ENCODE measurements around the gene NF2. TPM values are rescaled to one million over a fixed set of nuclear protein-coding genes. Genes with fewer than 3 reads are reported as not detected.
A peak's percentile ranks its signal among the peaks of the same experiment; 100 is the strongest.

NF2 gene
- total and polyA plus RNA-seq, 2 experiments from 2014 or later = 62.9 to 111 TPM

DNA sequence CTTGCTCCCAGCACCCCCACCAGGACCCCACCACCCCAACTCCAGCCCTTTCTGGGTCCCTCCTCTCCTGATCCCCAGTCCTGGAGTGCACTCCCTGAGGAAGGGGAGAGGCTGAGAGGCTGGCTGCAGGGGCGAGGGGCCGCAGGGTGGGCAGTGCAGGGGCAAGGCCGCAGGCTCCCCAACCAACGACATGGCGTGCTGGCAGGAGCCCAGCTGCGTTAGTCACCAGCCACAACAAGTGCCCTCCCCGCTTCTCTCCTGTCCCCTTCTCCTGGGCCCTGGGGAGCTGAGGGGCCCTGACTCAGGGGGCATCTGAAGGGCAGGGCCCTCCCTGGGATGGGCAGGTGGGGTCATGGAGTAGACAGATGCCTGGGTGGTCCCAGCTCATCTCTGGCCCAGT is 118.7 kb downstream of the NF2 start:
- no peaks in the 10 kb centered on the region for H3K36me3 ChIP-seq (ENCODE audit: low read depth)
- 65 to 82% methylated on average over 5 to 7 of the region's 7 CpGs for WGBS, 2 experiments (ENCODE audit: low coverage in 1 of 2, low lambda C conversion rate in 2 of 2, missing lambda C conversion rate in 2 of 2)

DNA sequence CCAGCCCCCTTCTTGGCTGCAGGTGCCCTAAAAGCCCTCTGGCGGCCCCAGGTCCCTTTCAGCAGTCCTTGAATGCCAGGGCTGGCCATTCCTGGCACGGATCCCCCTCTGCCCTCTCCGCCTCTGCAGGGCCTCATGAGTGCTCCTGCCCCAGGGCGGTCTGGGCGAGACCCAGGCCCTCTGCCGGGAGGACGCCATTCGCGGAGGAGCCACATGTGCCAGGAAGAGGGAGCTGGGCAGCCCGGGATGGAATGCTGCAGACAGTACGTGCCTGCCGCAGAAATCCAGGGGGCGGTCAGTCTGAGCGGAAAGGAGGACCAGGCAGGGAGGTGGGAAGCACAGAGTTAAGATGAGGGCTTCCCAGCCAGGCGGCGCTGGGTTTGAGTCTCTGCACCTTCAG is 119.2 kb downstream of the NF2 start:
- whole genome bisulfite sequencing, 2 experiments (ENCODE audit: low coverage in 1 of 2, low lambda C conversion rate in 2 of 2, missing lambda C conversion rate in 2 of 2) = 78 to 79% methylated on average over 16 of the region's 16 CpGs
- H3K4me1 ChIP-seq (ENCODE audit: insufficient read depth) = no peaks in the 10 kb centered on the region
- no peaks in the 10 kb centered on the region for H3K79me2 ChIP-seq (ENCODE audit: insufficient read depth)
- in situ Hi-C loops (cut with MboI) = no loop called here
- no peak overlapping the region for H3K4me3 ChIP-seq
- no peaks in the 10 kb centered on the region for H4K20me1 ChIP-seq (ENCODE audit: insufficient read depth)
- no peak for DNase-seq
- H3F3A ChIP-seq (ENCODE audit: insufficient read depth) = no peaks in the 10 kb centered on the region
- TF ChIP-seq EZH2 (IDR thresholded peaks at IDR 0.05; ENCODE audit: insufficient read depth, poor library complexity, severe bottlenecking) = no peak
- TF ChIP-seq EZH2phosphoT487 (IDR thresholded peaks at IDR 0.05; ENCODE audit: insufficient read depth, low read depth) = no peak
- H2AFZ ChIP-seq = no peak overlapping the region
- H3K27me3 ChIP-seq (replicated peaks; ENCODE audit: insufficient read depth) = peaks cover 25% of the 10 kb centered on the region
- H3K36me3 ChIP-seq (ENCODE audit: low read depth) = no peaks in the 10 kb centered on the region
- no peak overlapping the region for H3K9ac ChIP-seq
- H3K9me2 ChIP-seq (ENCODE audit: insufficient read depth) = no peaks in the 10 kb centered on the region
- no peak overlapping the region for H3K4me2 ChIP-seq (ENCODE audit: unreplicated experiment)
- no peak overlapping the region for H3K27ac ChIP-seq
- no peaks in the 10 kb centered on the region for H3K9me3 ChIP-seq (ENCODE audit: low read depth)

More for the DNA sequence above, 118.7 kb downstream of the NF2 start:
- no peaks in the 10 kb centered on the region for H3F3A ChIP-seq (ENCODE audit: insufficient read depth)
- H4K20me1 ChIP-seq (ENCODE audit: insufficient read depth) = no peaks in the 10 kb centered on the region
- no peaks in the 10 kb centered on the region for H3K9me3 ChIP-seq (ENCODE audit: low read depth)
- H3K4me2 ChIP-seq (ENCODE audit: unreplicated experiment) = no peak overlapping the region
- no peaks in the 10 kb centered on the region for H3K4me1 ChIP-seq (ENCODE audit: insufficient read depth)
- in situ Hi-C loops (cut with MboI) = no loop called here
- no peaks in the 10 kb centered on the region for H3K9me2 ChIP-seq (ENCODE audit: insufficient read depth)
- no peak overlapping the region for H3K27ac ChIP-seq
- TF ChIP-seq EZH2 (IDR thresholded peaks at IDR 0.05; ENCODE audit: insufficient read depth, poor library complexity, severe bottlenecking) (no peak), EZH2phosphoT487 (IDR thresholded peaks at IDR 0.05; ENCODE audit: insufficient read depth, low read depth) (no peak)
- H2AFZ ChIP-seq = no peak overlapping the region
- peaks cover 25% of the 10 kb centered on the region for H3K27me3 ChIP-seq (replicated peaks; ENCODE audit: insufficient read depth)
- no peak overlapping the region for H3K9ac ChIP-seq
- H3K4me3 ChIP-seq = no peak overlapping the region
- H3K79me2 ChIP-seq (ENCODE audit: insufficient read depth) = no peaks in the 10 kb centered on the region
- peak; percentile 20 for DNase-seq

DNA sequence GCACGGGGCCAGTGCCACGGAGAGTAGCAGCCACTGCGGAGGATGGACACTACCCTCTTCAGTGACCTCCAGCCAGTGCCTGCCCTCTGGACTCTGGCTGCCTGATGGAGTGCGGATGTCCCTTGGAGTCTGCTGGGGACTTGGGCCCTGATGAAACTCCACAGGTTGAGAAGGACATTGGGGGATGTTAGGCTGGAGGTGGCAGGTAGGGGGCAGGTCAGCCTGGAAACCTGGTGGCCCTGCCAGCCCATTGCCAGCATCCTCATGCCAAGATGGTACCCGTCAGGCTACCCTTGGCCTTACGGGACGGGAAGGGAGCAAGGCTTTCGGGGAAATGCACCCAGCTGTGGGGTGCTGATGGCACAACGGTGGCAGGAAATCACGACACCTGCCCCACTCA is 120.3 kb downstream of the NF2 start:
- no peaks in the 10 kb centered on the region for H4K20me1 ChIP-seq (ENCODE audit: insufficient read depth)

DNA sequence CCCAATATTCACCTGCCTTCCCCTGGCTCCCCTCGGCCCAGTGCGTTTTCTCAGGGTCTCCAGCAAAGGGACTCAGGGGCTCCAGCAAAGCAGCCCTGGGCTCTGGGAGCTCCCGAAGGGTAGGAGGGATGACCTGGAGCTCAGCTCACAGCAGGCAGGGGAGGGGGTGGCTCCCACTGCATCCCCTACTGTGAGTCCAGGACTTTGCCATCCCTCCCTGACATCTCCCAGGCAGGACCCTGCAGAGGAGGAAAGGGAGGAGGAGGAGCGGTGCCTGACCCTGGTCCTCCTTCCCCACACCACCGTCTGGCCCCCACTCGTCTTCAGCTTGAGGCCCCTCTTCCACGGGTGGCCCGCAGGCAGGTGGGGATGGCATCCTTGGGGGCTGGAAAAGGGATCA is 121.4 kb downstream of the NF2 start:
- Histone ChIP-seq H3K4me2 (ENCODE audit: unreplicated experiment) (no peak overlapping the region), H3K4me3 (no peak overlapping the region), H3K9ac (no peak overlapping the region), H3F3A (ENCODE audit: insufficient read depth) (no peaks in the 10 kb centered on the region), H3K79me2 (ENCODE audit: insufficient read depth) (no peaks in the 10 kb centered on the region), H3K4me1 (ENCODE audit: insufficient read depth) (no peaks in the 10 kb centered on the region), H3K27me3 (replicated peaks; ENCODE audit: insufficient read depth) (0 out of 2 replicates have a peak, but pooled peaks cover 11% of the 10 kb centered on the region), H4K20me1 (ENCODE audit: insufficient read depth) (no peaks in the 10 kb centered on the region), H3K27ac (no peak overlapping the region), H3K36me3 (ENCODE audit: low read depth) (no peaks in the 10 kb centered on the region), H2AFZ (no peak overlapping the region), H3K9me2 (ENCODE audit: insufficient read depth) (no peaks in the 10 kb centered on the region), H3K9me3 (ENCODE audit: low read depth) (no peaks in the 10 kb centered on the region)
- in situ Hi-C loops (cut with MboI) = no loop called here
- 57 to 64% methylated on average over 8 of the region's 8 CpGs for WGBS, 2 experiments (ENCODE audit: low coverage in 1 of 2, low lambda C conversion rate in 2 of 2, missing lambda C conversion rate in 2 of 2)
- DNase-seq = no peak
- no peak for TF ChIP-seq EZH2phosphoT487 (IDR thresholded peaks at IDR 0.05; ENCODE audit: insufficient read depth, low read depth)
- no peak for TF ChIP-seq EZH2 (IDR thresholded peaks at IDR 0.05; ENCODE audit: insufficient read depth, poor library complexity, severe bottlenecking)

More for the DNA sequence above, 120.3 kb downstream of the NF2 start:
- H3F3A ChIP-seq (ENCODE audit: insufficient read depth) = no peaks in the 10 kb centered on the region
- peaks cover 20% of the 10 kb centered on the region for H3K27me3 ChIP-seq (replicated peaks; ENCODE audit: insufficient read depth)
- no peak overlapping the region for H3K27ac ChIP-seq
- no peak overlapping the region for H3K4me2 ChIP-seq (ENCODE audit: unreplicated experiment)
- DNase-seq = no peak
- H3K79me2 ChIP-seq (ENCODE audit: insufficient read depth) = no peaks in the 10 kb centered on the region
- H2AFZ ChIP-seq = no peak overlapping the region
- H3K9me2 ChIP-seq (ENCODE audit: insufficient read depth) = no peaks in the 10 kb centered on the region
- TF ChIP-seq EZH2 (IDR thresholded peaks at IDR 0.05; ENCODE audit: insufficient read depth, poor library complexity, severe bottlenecking) = no peak
- in situ Hi-C loops (cut with MboI) = no loop called here
- H3K9me3 ChIP-seq (ENCODE audit: low read depth) = no peaks in the 10 kb centered on the region
- 84 to 87% methylated on average over 10 of the region's 10 CpGs for WGBS, 2 experiments (ENCODE audit: low coverage in 1 of 2, low lambda C conversion rate in 2 of 2, missing lambda C conversion rate in 2 of 2)
- no peak overlapping the region for H3K4me3 ChIP-seq
- no peak overlapping the region for H3K9ac ChIP-seq
- no peaks in the 10 kb centered on the region for H3K4me1 ChIP-seq (ENCODE audit: insufficient read depth)
- H3K36me3 ChIP-seq (ENCODE audit: low read depth) = no peaks in the 10 kb centered on the region

DNA sequence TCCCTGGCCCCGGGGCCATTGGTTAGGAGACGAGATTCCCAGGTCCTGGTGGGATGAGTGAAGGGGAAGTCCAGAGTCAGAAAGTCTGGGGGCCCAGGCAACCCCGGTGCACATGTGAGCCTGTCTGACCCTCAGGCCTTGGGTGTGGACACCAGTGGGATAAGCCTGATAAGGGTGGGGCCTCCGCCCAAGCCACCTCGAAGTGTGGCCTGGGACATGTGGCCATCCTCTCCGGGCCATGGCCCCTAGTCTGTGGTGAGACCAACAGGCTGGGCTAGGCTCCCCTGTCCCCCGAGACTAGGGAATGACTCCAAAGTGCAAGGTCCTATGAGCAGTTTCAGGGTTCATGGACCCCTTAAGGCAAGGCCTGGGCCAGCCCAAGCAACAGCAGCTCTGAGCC is 122.7 kb downstream of the NF2 start:
- no peak for TF ChIP-seq EZH2phosphoT487 (IDR thresholded peaks at IDR 0.05; ENCODE audit: insufficient read depth, low read depth)
- no peak for TF ChIP-seq EZH2 (IDR thresholded peaks at IDR 0.05; ENCODE audit: insufficient read depth, poor library complexity, severe bottlenecking)

More for the DNA sequence above, 122.7 kb downstream of the NF2 start:
- no peak for DNase-seq
- Histone ChIP-seq H3K27ac (no peak overlapping the region), H3K4me2 (ENCODE audit: unreplicated experiment) (no peak overlapping the region), H3K4me1 (ENCODE audit: insufficient read depth) (no peaks in the 10 kb centered on the region), H3F3A (ENCODE audit: insufficient read depth) (no peaks in the 10 kb centered on the region), H3K9ac (no peak overlapping the region), H4K20me1 (ENCODE audit: insufficient read depth) (no peaks in the 10 kb centered on the region), H3K79me2 (ENCODE audit: insufficient read depth) (no peaks in the 10 kb centered on the region), H3K9me3 (ENCODE audit: low read depth) (no peaks in the 10 kb centered on the region), H3K36me3 (ENCODE audit: low read depth) (no peaks in the 10 kb centered on the region), H3K27me3 (replicated peaks; ENCODE audit: insufficient read depth) (0 out of 2 replicates have a peak, but pooled peaks cover 6% of the 10 kb centered on the region), H3K9me2 (ENCODE audit: insufficient read depth) (no peaks in the 10 kb centered on the region), H3K4me3 (no peak overlapping the region), H2AFZ (no peak overlapping the region)
- in situ Hi-C loops (cut with MboI) = no loop called here
- 77% methylated on average over 6 to 7 of the region's 7 CpGs for WGBS, 2 experiments (ENCODE audit: low coverage in 1 of 2, low lambda C conversion rate in 2 of 2, missing lambda C conversion rate in 2 of 2)
